ENCODE data around the gene UBAP1L.

DNA sequence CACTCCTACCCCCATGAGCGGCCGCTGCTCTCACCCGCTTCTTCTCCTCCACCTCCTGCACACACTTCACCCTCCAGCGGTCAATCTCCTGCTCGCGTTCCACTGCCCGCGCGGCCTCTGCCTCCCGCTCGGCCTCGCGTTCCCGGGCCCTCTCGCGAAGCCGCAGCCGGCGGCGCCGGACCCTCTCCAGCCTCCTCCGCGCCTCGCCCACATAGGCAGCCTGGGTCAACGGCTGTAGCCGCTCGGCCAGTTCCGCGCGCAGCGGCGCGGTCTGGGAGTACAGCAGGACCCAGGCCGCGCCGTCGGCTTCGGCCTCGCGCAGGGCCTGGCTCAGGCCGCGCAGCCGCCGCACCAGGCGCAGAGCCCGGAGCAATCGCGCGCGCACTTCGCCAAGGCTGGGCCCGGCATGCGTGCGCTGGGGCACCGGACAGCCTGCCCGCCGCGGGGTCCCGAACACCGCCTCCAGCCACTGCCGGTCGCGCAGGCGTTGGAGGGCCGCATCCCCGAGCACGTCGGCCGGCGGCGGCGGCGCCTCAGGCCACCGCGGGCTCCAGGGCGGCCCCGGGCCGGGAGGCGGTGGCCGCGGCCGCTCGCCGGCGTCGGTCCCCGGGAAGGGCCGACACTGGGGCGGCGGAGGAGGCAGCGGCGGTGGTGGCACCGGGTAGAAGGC lies 18.0 kb upstream of the UBAP1L start:
- TF ChIP-seq, protein P1, sequence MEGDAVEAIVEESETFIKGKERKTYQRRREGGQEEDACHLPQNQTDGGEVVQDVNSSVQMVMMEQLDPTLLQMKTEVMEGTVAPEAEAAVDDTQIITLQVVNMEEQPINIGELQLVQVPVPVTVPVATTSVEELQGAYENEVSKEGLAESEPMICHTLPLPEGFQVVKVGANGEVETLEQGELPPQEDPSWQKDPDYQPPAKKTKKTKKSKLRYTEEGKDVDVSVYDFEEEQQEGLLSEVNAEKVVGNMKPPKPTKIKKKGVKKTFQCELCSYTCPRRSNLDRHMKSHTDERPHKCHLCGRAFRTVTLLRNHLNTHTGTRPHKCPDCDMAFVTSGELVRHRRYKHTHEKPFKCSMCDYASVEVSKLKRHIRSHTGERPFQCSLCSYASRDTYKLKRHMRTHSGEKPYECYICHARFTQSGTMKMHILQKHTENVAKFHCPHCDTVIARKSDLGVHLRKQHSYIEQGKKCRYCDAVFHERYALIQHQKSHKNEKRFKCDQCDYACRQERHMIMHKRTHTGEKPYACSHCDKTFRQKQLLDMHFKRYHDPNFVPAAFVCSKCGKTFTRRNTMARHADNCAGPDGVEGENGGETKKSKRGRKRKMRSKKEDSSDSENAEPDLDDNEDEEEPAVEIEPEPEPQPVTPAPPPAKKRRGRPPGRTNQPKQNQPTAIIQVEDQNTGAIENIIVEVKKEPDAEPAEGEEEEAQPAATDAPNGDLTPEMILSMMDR (IDR thresholded peaks at IDR 0.05; ENCODE audit: low read length): no peak
- TF ChIP-seq EZH2 (optimal IDR thresholded peaks at IDR 0.05; ENCODE audit: low read depth, low read length): no peak
